ENCODE results near the gene GNAL.
A peak's percentile ranks its signal among the peaks of the same experiment; 100 is the strongest.
"Not testable (repeated sequence)": the region's sequence is repeated elsewhere in the genome, so short reads cannot be mapped to it uniquely, and the experiment has no call there.

GNAL gene

DNA sequence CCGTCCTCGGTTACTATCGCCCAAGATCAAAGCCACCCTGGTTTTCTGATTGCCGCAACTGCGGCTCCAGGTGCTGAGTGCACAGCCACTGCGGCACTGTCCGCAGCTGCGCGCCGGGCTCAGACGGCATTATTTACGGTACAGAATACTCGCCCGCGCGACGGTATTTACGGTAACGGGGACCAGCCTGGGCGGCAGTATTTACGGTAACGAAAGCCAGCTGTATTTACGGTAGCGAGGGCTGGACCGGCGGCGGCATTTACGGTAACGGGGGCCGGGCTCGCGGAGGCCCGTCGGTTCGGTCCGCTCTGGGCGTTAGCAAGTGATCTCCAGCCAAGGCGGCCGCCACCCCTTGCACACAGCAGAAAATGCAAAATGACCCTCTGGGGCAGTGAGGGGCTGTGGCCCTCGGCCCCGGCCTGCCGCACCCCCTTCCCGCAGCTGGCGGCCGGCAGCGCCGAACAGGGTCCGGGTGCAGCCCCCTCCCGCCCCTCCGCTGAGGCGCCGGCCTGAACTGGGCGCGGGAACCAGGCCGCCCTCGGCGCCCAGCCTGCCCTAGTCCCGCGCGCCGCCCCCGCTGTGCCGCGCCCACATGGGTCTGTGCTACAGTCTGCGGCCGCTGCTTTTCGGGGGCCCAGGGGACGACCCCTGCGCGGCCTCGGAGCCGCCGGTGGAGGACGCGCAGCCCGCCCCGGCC, at the start of gene GNAL:
Gene GNAL, plus strand, starts transcription at position 293 of the 697 bp plus-strand sequence. Its CDS starts 300 bp downstream, at position 593.
- peak; percentile 77 for DNase-seq

DNA sequence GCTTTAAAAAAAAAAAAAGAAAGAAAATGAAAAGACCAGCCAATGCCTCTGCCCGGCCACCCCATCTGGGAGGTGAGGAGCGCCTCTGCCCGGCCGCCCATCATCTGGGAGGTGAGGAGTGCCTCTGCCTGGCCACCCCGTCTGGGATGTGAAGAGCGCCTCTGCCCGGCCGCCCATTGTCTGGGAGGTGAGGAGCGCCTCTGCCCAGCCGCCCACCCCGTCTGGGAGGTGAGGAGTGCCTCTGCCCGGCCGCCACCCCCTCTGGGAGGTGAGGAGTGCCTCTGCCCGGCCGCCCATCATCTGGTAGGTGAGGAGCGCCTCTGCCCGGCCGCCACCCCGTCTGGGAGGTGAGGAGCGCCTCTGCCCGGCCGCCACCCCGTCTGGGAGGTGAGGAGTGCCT, 41.8 kb upstream of the GNAL start:
- DNase-seq = not testable (repeated sequence)

GRCh38 chr18:11647804-11648203, 41.3 kb upstream of the GNAL start:
- DNase-seq = not testable (repeated sequence)

DNA sequence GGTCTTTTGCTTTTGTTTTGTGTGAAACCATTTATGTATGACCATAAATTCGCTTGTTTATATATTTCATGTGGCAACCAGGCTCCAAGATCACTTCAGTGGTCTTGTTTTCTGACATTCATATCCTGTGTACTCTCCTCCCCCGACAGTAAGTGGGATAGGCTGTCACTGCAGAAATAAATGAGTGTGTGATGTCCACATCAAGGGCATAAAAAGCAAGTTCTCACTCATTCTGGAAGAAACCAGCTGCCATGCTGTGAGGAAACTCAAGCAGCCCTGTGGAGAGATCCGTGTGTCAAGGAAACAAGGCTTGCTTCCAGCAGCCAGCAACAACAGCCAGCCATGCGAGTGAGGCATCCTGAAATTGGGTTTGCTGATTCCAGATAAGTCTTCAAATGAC, 39.2 kb upstream of the GNAL start:
- no peak for DNase-seq

- no peak for DNase-seq
These were observed 37.2 kb upstream of the GNAL start for GRCh38 chr18:11651899-11652298.

- DNase-seq = no peak
These were observed 35.5 kb upstream of the GNAL start for GRCh38 chr18:11653521-11653920.

DNA sequence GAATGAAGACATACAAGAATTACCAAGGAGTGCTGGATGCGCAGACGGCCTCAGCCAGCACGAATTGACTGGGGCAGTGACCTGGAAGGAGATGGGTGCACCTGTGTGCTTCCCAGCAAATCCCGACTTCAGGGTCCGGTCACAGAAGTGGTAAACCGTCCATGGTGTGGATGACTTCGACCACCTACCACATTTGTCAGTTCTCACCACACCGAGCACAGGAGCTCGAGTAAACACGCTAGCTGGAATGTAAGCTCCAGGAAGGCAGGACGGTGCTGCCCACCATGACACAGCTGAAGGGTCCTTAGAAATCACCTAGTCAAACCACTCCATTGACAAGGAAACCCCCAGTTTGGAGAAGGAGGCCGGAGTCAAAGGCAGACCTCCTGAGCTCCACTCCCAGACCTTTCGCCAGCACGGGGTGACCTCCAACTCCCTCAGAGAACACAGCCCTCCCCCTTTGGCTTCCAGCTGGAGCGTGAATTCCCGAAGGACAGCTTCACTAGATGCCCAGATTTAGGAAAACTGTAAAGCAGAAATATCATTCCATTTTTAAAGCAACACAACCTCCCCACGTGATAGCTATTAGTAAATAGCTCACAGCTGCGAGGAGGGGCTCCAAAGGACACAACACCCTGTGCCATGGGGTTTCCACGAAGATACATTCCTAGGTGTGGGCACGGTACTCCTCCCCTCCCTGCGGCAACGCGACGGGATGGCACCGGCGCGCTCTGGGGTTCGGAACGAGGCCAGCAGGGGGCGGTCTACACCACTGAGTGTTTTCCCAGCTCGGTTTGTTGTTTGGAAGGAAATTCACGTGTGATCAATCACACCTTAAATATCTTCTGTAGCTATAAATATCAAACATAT, 34.1 kb upstream of the GNAL start:
- DNase-seq = no peak

DNA sequence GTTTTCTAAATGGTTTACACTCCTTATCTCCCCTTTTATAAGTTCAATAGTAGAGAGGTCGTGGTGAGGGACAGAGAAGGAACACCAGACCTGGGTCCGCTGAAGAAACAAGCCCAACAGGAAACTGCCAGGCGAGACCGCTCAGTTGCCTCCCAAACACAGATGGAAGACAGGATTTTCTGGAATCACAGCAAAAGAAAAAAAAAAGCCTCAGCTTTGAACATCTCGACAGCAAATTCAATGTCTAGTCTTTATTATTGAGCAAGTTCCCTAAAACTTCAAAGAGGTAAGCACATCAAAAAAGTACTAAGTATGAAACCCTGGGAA, 33.5 kb upstream of the GNAL start:
- no peak for DNase-seq

DNA sequence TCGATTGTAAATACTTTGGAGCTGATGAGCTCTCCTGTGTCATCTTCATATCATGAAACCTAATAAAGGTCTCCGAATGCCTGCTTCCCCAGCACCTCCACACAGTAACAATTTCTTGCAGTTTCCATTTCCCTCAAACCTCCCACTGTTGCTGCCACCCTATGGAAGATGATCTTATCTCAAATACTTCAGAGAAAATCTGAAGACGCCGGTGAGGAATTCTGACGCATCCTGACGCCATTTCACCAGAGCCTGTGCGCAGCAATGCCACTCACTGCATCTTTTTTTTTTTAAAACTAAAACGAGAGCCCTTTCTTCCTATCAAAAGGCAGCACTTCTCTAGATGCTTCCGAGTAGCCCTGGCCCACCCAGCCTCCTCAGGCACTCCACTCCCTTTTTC, 31.9 kb upstream of the GNAL start:
- DNase-seq = no peak

- DNase-seq = no peak
These were observed 31.5 kb upstream of the GNAL start for GRCh38 chr18:11657554-11657953.

DNA sequence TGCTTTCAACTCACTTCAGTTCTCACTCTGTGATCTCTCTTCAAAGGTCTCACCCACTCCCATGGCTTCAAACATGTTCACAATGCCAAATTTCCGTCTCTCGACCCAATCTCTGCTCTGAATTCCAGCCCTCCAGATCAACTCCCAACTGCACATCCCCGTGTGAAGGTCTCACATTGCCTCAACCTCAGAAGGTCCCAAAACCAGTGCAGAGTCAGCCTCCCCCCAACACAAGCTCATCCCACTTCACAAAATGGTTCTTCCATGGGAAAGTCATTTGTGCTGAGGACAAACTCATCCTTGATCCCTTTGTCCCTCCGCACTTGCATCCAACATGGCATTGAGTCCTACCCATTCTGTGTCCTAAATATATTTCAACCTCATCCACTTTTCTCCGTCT, 31.0 kb upstream of the GNAL start:
- DNase-seq = no peak

DNA sequence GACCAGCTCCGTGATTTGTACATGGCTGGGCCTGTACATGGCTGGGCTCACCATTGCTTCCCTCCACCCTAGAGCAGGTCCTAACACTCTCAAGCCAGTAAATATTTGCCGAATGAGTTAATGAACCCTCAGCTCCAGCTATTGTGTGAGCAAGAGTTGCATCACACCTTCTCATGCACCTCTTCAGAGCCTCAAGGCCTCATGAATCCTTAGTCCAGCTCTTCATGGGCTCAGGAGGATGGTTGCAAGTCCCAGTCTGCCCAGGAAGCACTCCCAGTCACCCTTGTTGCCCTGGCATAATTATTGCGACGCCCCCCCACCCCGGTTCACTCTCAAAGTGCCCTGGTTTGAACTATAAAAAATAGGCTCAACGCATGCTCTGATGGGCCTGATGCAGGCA, 30.1 kb upstream of the GNAL start:
- no peak for DNase-seq

DNA sequence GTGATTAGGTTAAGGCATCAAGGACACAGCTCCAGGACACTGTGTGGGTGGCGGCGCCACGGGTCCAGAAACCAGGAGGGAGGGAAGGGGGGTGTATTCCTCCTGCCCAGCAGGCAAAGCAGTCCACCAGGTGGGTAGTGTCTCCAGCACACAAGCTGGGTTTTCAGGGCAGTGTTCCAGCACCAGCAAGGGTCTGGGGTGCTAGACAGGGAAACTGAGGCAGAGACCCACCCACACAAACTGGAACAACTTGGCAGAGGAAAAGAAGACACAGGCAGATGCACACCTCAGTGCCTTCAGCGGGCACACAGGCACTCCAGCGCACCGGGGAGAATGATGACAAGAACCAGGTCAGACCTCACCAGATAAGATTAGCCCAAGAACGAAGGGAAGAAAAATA, 28.4 kb upstream of the GNAL start:
- no peak for DNase-seq

DNA sequence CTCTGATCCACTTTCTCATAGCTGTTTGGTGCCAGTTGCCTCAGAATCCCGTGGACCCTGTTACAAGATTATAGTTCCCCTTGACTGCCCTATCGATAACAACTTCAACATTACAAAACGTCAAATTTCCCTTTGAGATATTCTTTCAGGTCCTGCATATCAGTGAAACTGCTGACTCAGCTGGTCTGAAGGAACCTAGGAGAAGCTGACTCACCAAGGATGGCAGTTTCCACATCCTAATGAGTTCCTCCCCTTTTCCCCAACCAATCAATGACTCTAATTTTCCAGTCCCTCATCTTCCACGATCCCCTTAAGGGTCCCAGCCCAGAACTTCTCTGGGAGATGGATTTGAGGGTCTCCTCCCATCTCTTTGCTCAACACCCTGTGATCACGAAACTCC, 27.6 kb upstream of the GNAL start:
- no peak for DNase-seq

- no peak for DNase-seq
These were observed 25.5 kb upstream of the GNAL start for GRCh38 chr18:11663439-11664029.

DNA sequence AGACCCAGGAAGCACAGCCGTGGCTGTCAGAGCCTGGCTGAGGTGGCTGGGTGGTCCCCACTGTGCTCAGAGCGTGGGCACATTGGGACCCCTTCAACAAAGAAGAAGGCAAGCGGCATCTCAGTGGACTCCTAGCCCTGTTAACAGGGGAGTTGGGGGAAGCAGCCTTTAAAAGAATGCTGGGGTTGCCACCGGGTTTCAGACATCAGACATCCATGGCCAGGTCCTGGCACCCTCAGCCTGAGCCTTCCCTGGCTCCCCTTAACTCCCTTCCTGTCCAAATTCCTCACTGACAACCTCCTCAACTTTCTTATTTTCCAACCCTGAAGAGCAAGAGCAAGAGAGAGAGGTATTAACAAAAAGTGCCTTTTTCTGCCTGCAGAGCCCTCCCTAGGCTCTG, 24.8 kb upstream of the GNAL start:
- DNase-seq = no peak

DNA sequence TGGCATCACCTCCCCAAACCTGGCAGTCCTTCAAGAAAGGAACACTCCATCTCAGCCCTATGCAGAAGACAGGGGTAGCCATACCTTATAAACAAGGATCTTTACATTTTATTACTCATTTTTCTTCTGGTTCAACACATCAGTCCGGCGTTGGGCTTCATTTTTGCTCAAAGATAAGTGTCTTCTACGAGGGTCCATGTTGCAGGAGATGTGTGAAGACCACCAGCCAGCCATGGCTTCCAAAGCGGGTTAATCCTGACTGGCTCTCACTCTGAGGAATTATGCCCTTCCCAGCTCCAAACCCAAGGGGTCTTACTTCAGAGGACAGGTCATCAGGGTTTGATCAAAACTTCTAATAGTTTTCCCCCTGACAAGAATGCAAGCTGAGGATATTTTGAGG, 23.9 kb upstream of the GNAL start:
- DNase-seq = no peak

GRCh38 chr18:11665587-11665986, 23.5 kb upstream of the GNAL start:
- no peak for DNase-seq

DNA sequence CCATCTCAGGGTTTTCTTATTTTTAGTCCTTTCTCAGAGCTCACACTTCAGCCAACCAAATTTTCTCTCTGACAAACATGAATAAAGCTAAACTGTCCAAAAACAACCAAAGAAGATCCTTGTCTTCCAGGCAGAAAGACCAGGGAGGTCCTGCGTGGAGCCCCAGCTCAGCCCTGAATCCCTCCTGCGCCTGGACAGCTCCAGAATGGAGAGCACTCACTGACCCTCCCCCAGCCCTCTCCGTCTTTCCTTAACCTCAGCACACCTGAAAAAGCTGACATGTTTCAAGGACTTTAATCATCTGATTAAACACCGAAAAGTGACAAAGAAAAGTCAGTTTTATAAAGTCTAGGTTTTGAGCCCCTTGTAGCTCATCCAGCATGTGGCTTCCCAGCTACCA, 22.9 kb upstream of the GNAL start:
- DNase-seq = no peak

GRCh38 chr18:11666831-11667230, 22.2 kb upstream of the GNAL start:
- no peak for DNase-seq

GRCh38 chr18:11667578-11667977, 21.5 kb upstream of the GNAL start:
- no peak for DNase-seq

DNA sequence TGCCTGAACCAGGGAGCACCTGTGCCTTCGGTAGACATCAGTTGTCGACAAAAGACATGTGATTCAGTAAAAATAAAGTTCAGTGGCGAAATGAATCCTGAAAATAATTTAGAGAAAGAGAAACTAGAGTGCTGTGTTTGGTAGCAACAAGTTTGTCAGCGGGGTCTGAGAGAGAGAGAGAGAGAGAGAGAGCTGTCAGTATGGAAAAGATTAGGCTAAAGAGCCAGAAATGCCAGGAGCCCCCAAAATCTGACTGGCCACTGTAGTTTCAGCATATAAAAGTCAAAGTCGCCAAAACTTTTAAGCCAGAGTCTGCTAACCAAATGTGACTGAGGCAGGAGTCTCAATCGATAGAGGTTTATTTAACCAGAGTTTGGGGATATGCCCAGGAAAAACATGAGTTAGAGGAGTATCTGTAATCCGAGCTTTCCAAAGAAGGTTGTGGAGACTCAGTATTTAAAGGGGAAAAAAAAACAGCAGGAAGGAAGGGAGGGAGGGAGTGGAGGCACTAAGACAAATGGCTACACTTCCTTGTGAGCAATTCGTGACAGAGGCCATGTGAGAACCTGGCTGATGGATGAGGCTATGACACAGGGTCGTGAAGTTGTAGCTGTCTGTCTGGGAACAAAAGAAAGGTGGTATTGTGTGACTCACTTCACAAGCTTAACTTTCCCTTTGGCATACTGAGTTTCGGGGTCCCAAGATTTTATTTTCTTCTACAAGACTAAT, 20.5 kb upstream of the GNAL start:
- no peak for DNase-seq

DNA sequence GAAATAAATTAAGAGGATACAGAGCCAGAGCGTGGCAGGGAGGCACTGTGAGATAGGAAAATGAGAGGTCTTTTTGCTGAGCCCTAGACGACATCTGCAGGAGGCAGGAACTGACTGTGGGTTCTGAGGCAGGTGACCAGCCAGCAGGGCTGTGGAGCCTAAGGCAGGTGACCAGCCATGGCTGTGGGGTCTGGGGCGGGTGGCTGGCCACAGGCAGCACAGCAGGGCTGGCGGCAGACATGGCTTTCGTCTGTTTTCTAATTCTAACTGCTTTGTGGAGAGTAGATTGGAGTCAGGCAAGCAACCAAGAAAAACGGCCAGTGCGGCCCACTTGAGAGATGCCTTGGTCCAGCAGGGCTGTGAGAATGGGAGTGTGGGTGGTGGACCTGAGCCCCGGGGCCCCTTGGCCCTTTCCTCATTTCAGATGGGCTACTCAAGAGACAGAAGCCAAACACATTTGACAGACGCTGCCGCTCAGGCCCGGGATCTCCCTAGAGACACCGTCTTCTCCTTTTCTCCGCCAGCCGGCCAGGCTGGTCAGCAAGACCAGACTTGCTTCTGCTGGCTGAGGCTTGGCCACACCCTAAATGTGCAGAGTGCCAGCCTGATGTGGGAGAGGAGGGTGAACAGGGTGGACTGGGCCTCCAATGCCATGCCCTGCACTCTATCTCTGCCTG, 19.7 kb upstream of the GNAL start:
- DNase-seq = no peak
